Upper lobe of left lung (tissue), 6 donors: ENCODE measurements around the gene PRR23E. TPM values are rescaled to one million over a fixed set of nuclear protein-coding genes. Genes with fewer than 3 reads are reported as not detected.
A peak's percentile ranks its signal among the peaks of the same experiment; 100 is the strongest.

ENCODE experiments used
- ATAC-seq, 2 donors: fragments of 200-7000 bp; cut with Tn5 transposase; one replicate each; pipeline ENCODE4 v1.9.1; 2022; ENCODE audit warnings: mild to moderate bottlenecking in 2 of 2, moderate library complexity in 2 of 2; ENCODE audit not compliant: low FRiP score in 2 of 2
- DNase-seq, 2 donors: peaks; one replicate each; pipeline ENCODE4 v3.0.0-alpha.2; 2019 to 2020
- H3K27ac ChIP-seq, 4 donors: fragments of 200-600 bp; sonication (generic); one replicate each; pipeline ENCODE4 v1.5.1; 2016 to 2019
- H3K27me3 ChIP-seq, 4 donors: fragments of 200-600 bp; sonication (generic); one replicate each; pipeline ENCODE4 v1.5.1; 2017 to 2019
- H3K36me3 ChIP-seq, 4 donors: fragments of 200-600 bp; sonication (generic); one replicate each; pipeline ENCODE4 v1.5.1; 2016 to 2019
- H3K4me1 ChIP-seq, 4 donors: fragments of 200-600 bp; sonication (generic); one replicate each; pipeline ENCODE4 v1.5.1; 2018 to 2019
- H3K4me3 ChIP-seq, 4 donors: fragments of 200-600 bp; sonication (generic); one replicate each; pipeline ENCODE4 v1.5.1; 2017 to 2019; ENCODE audit warnings: mild to moderate bottlenecking in 2 of 4, moderate library complexity in 1 of 4
- H3K9me3 ChIP-seq, 4 donors: fragments of 200-600 bp; sonication (generic); one replicate each; pipeline ENCODE4 v1.5.1; 2018 to 2019
- CTCF ChIP-seq, 6 experiments: fragments of 450-650 bp in 4 of 6; fragments of 200-600 bp in 2 of 6; sonication (generic) in 2 of 6; IDR thresholded peaks; one replicate each; pipeline ENCODE4 v1.5.1; 2016 to 2019; ENCODE audit warnings: antibody characterized with exemption in 6 of 6
- EP300 ChIP-seq, 4 donors: sonication (generic); formaldehyde crosslinking; IDR thresholded peaks; one replicate each; pipeline ENCODE4 v1.5.1; 2017; ENCODE audit warnings: antibody characterized with exemption in 4 of 4, control low read depth in 2 of 4
- POLR2A ChIP-seq, 4 donors: fragments of 450-650 bp; IDR thresholded peaks; one replicate each; pipeline ENCODE4 v1.5.1; 2016 to 2017; ENCODE audit warnings: antibody characterized with exemption in 4 of 4, mild to moderate bottlenecking in 2 of 4
- POLR2AphosphoS5 ChIP-seq, 2 donors: sonication (generic); formaldehyde crosslinking; IDR thresholded peaks; one replicate each; pipeline ENCODE4 v1.5.1; 2017; ENCODE audit warnings: antibody characterized with exemption in 2 of 2
- WGBS, 2 donors: methylation state at CpG; one replicate each; pipeline ENCODE4 v1.1.5; 2017 to 2018; 5-methylcytosine and 5-hydroxymethylcytosine counted together
- total RNA-seq, 6 donors: library from RNA; depleted of rRNA in 4 of 6; stranded (reverse); fragments of >200 nt in 4 of 6; gene quantifications; one replicate each; pipeline versions ENCODE4 v1.1.0 to v1.2.1, GENCODE V29; 2016 to 2021
- donor health status: DM: no; HTN: no; CAD: no; lungs with moderate emphysema.
- donor health status: DM: no; HTN: yes; CAD: no; lungs with severe emphysema.

The PRR23E gene
- total RNA-seq, 6 donors from 2014 or later, result not detected

- no peaks in the 10 kb centered on the region for H3K9me3 ChIP-seq
- ATAC-seq (no peak), DNase-seq (no peak)
- TF ChIP-seq CTCF (IDR thresholded peaks at IDR 0.05) (no peak), POLR2AphosphoS5 (IDR thresholded peaks at IDR 0.05) (no peak), POLR2A (IDR thresholded peaks at IDR 0.05) (no peak)
- no peak overlapping the region for H3K27ac ChIP-seq
- no peaks in the 10 kb centered on the region for H3K36me3 ChIP-seq
- no peak overlapping the region for H3K4me3 ChIP-seq
- 58 to 82% methylated on average over 9 of the region's 9 CpGs for WGBS, 2 donors
- no peaks in the 10 kb centered on the region for H3K27me3 ChIP-seq
- H3K4me1 ChIP-seq, result peaks cover 0 to 11% (median 0%) of the 10 kb centered on the region in 4 donors
Measured at GRCh38 chr3:127220497-127220896, 27.6 kb downstream of the PRR23E start.

- no peaks in the 10 kb centered on the region for H3K36me3 ChIP-seq
- ATAC-seq (no peak), DNase-seq (peak in 1 of 2 donors; percentile 25)
- peaks cover 0 to 11% (median under 1%) of the 10 kb centered on the region in 4 donors for H3K4me1 ChIP-seq
- no peak overlapping the region for H3K4me3 ChIP-seq
- no peaks in the 10 kb centered on the region for H3K27me3 ChIP-seq
- TF ChIP-seq POLR2AphosphoS5 (IDR thresholded peaks at IDR 0.05) (no peak), EP300 (IDR thresholded peaks at IDR 0.05) (no peak), POLR2A (IDR thresholded peaks at IDR 0.05) (no peak), CTCF (IDR thresholded peaks at IDR 0.05) (no peak)
- WGBS, 2 donors, result 74 to 76% methylated on average over 4 of the region's 4 CpGs
- H3K27ac ChIP-seq, result no peak overlapping the region
- H3K9me3 ChIP-seq, result no peaks in the 10 kb centered on the region
Measured at GRCh38 chr3:127221037-127221436, 28.1 kb downstream of the PRR23E start.

GRCh38 chr3:127221446-127222035 lies 28.6 kb downstream of the PRR23E start:
- Histone ChIP-seq H3K9me3 (no peaks in the 10 kb centered on the region), H3K4me3 (no peak overlapping the region), H3K27me3 (no peaks in the 10 kb centered on the region), H3K27ac (no peak overlapping the region), H3K4me1 (peaks cover 0 to 8% (median 3%) of the 10 kb centered on the region in 4 donors), H3K36me3 (no peaks in the 10 kb centered on the region)
- DNase-seq, result peak in 1 of 2 donors; percentile 50
- WGBS, 2 donors, result 70 to 83% methylated on average over 5 to 10 of the region's 10 CpGs
- no peak for ATAC-seq
- TF ChIP-seq CTCF (IDR thresholded peaks at IDR 0.05), result no peak

- Histone ChIP-seq H3K36me3 (no peaks in the 10 kb centered on the region), H3K4me3 (no peak overlapping the region), H3K4me1 (peaks cover 0 to 8% (median 3%) of the 10 kb centered on the region in 4 donors), H3K27me3 (no peaks in the 10 kb centered on the region), H3K27ac (no peak overlapping the region), H3K9me3 (no peaks in the 10 kb centered on the region)
- TF ChIP-seq EP300 (IDR thresholded peaks at IDR 0.05), result no peak
- TF ChIP-seq POLR2A (IDR thresholded peaks at IDR 0.05), result no peak
- TF ChIP-seq CTCF (IDR thresholded peaks at IDR 0.05), result no peak
- no peak for TF ChIP-seq POLR2AphosphoS5 (IDR thresholded peaks at IDR 0.05)
- ATAC-seq (no peak), DNase-seq (peak in 1 of 2 donors; percentile 19)
- 74 to 87% methylated on average over 4 of the region's 4 CpGs for WGBS, 2 donors
Measured at GRCh38 chr3:127222163-127222562, 29.2 kb downstream of the PRR23E start.

- ATAC-seq (no peak), DNase-seq (no peak)
- H3K4me1 ChIP-seq, result peaks cover 0 to 10% (median 3%) of the 10 kb centered on the region in 4 donors
- 72 to 85% methylated on average over 5 to 12 of the region's 13 CpGs for WGBS, 2 donors
- no peaks in the 10 kb centered on the region for H3K27me3 ChIP-seq
- TF ChIP-seq EP300 (IDR thresholded peaks at IDR 0.05) (no peak), POLR2A (IDR thresholded peaks at IDR 0.05) (no peak), CTCF (IDR thresholded peaks at IDR 0.05) (no peak), POLR2AphosphoS5 (IDR thresholded peaks at IDR 0.05) (no peak)
- no peak overlapping the region for H3K4me3 ChIP-seq
- no peaks in the 10 kb centered on the region for H3K36me3 ChIP-seq
- no peak overlapping the region for H3K27ac ChIP-seq
- no peaks in the 10 kb centered on the region for H3K9me3 ChIP-seq
Measured at GRCh38 chr3:127222664-127223063, 29.7 kb downstream of the PRR23E start.
